Neutrophil (primary cell): ENCODE results near the gene TUSC7.

Experiments used
- H3K27ac ChIP-seq: fragments of 200-600 bp; sonication (generic); 2 replicates; pipeline ENCODE4 v1.5.1; 2016; ENCODE audit warnings: mild to moderate bottlenecking, moderate library complexity
- H3K27me3 ChIP-seq: fragments of 200-600 bp; sonication (generic); 2 replicates; pipeline ENCODE4 v1.6.0; 2016; ENCODE audit warnings: mild to moderate bottlenecking
- H3K36me3 ChIP-seq: fragments of 200-600 bp; sonication (generic); 2 replicates; pipeline ENCODE4 v1.5.1; 2017
- H3K4me1 ChIP-seq, 2 experiments: fragments of 200-600 bp in 1 of 2; sonication (generic) in 1 of 2; 1 replicate in 1 of 2; 2 replicates in 1 of 2; pipeline versions ENCODE4 v1.5.1 to v1.6.1; 2013 to 2016; ENCODE audit warnings: low read depth in 1 of 2, low read length in 1 of 2, mild to moderate bottlenecking in 1 of 2, moderate library complexity in 1 of 2; ENCODE audit not compliant: control insufficient read depth in 1 of 2, insufficient read depth in 1 of 2
- H3K4me3 ChIP-seq, 2 experiments: fragments of 200-600 bp in 1 of 2; sonication (generic) in 1 of 2; 1 replicate in 1 of 2; 2 replicates in 1 of 2; pipeline ENCODE4 v1.5.1; 2013 to 2016; ENCODE audit warnings: low read depth in 1 of 2, low read length in 1 of 2, mild to moderate bottlenecking in 1 of 2, moderate library complexity in 1 of 2
- H3K9me3 ChIP-seq: fragments of 200-600 bp; sonication (generic); 2 replicates; pipeline ENCODE4 v1.5.1; 2016
- TF ChIP-seq, protein P1 (sequence below): fragments of 200-600 bp; sonication (generic); IDR thresholded peaks from 2 replicates; pipeline ENCODE4 v1.5.1; 2016; ENCODE audit warnings: antibody characterized with exemption

Gene TUSC7

DNA sequence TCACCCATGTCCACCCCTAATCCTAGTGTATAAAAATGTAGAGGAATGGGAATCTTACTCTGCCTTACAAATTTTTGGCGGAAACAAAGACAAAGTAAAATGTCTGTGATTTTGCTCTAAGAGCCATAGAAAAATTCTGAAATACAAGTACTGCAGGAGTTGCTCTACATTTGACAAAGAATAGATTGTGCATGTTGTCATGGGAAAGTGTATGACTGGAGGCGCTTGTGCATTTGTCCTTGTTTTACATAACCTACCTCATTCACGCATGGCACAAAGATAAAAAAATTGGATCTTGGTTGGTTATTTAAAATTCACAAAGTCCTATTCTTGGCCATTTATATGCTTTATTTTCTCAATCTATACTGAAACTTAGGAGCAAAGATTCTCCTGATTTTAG is 2.0 kb upstream of the TUSC7 start:
- H3K27me3 ChIP-seq: no peaks in the 10 kb centered on the region
- no peak overlapping the region for H3K27ac ChIP-seq
- H3K36me3 ChIP-seq: no peaks in the 10 kb centered on the region
- TF ChIP-seq, protein P1, sequence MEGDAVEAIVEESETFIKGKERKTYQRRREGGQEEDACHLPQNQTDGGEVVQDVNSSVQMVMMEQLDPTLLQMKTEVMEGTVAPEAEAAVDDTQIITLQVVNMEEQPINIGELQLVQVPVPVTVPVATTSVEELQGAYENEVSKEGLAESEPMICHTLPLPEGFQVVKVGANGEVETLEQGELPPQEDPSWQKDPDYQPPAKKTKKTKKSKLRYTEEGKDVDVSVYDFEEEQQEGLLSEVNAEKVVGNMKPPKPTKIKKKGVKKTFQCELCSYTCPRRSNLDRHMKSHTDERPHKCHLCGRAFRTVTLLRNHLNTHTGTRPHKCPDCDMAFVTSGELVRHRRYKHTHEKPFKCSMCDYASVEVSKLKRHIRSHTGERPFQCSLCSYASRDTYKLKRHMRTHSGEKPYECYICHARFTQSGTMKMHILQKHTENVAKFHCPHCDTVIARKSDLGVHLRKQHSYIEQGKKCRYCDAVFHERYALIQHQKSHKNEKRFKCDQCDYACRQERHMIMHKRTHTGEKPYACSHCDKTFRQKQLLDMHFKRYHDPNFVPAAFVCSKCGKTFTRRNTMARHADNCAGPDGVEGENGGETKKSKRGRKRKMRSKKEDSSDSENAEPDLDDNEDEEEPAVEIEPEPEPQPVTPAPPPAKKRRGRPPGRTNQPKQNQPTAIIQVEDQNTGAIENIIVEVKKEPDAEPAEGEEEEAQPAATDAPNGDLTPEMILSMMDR: no peak
- no peaks in the 10 kb centered on the region for H3K4me1 ChIP-seq
- H3K4me3 ChIP-seq: no peak overlapping the region
- no peaks in the 10 kb centered on the region for H3K9me3 ChIP-seq

DNA sequence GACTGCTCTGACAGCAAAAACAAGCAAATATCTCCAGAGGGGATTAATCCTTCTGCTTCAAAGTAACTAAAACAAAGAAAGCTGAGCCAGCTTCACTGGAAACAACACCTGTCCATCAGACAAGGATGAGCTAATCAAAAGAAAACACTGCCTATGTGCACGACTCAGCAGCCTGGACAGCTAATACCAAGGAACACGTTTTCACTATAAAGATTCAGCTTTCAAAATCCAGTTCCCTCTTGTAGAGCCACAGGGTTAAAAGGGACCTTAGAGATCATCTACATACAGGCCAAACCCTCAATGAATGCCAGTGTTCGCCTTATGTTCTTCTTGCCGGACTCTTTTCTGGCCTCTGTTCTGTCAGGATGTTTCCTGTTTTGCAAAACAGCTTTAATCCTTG is 6.9 kb downstream of the TUSC7 start:
- TF ChIP-seq, protein P1: no peak
- H3K27me3 ChIP-seq: no peaks in the 10 kb centered on the region
- no peaks in the 10 kb centered on the region for H3K36me3 ChIP-seq
- no peaks in the 10 kb centered on the region for H3K4me1 ChIP-seq
- no peak overlapping the region for H3K27ac ChIP-seq
- no peaks in the 10 kb centered on the region for H3K9me3 ChIP-seq
- H3K4me3 ChIP-seq: no peak overlapping the region

DNA sequence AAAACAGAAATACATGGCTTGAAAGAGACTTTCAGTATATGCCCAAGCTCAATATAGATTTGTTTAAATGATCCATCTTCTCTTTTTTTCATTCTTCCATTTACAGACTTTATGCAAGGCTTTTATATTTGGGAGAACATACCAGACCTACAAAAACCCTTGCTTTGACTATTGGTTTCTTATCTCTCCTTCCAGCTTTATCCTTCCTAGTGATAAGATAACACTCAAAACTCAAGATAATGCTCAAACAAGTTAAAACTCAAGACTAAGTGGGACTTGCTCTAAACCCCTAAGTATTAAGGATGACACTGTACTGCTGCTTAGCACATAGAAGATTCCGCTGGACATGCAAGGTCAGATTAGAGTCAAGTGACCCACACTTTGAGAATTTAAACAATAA is 8.0 kb downstream of the TUSC7 start:
- H3K27me3 ChIP-seq: no peaks in the 10 kb centered on the region
- H3K36me3 ChIP-seq: no peaks in the 10 kb centered on the region
- H3K4me1 ChIP-seq: no peaks in the 10 kb centered on the region
- no peak overlapping the region for H3K27ac ChIP-seq
- no peak overlapping the region for H3K4me3 ChIP-seq
- TF ChIP-seq, protein P1: no peak
- no peaks in the 10 kb centered on the region for H3K9me3 ChIP-seq

DNA sequence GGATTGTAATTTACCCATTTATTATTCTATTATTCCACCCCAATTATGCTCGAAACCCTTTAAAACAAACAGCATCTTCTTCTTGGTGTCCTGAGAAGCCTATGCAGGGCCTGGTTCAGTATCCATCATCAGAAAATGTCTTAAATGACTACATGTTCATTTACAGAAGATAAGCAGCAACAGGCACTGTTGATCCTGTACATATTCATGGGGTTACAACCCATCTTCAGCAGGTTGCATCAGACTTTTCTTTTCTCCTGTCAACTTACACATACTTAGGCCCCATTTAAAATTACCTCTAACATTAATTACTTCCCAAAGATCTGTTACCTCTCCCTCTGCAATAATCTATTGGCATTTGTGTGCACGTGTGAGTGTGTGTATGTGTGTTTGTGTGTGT is 18.9 kb downstream of the TUSC7 start:
- H3K27me3 ChIP-seq: no peaks in the 10 kb centered on the region
- no peak overlapping the region for H3K4me3 ChIP-seq
- no peak overlapping the region for H3K27ac ChIP-seq
- no peaks in the 10 kb centered on the region for H3K4me1 ChIP-seq
- no peaks in the 10 kb centered on the region for H3K36me3 ChIP-seq
- no peaks in the 10 kb centered on the region for H3K9me3 ChIP-seq
- TF ChIP-seq, protein P1: no peak

DNA sequence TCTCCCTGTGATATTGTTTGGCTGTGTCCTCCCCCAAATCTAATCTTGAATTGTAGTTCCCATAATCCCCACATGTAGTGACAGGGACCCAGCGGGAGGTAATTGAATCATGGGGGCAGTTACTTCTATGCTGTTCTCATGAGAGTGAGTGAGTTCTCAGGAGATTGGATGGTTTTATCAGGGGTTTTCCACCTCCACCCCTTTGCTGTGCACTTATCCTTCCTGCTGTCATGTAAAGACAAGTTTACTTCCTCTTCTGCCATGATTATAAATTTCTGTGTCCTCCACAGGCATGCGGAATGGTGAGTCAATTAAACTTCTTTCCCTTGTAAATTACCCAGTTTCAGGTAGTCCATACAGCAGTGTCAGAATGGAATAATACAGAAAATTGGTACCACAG is 24.7 kb downstream of the TUSC7 start:
- Histone ChIP-seq H3K4me1 (no peaks in the 10 kb centered on the region), H3K9me3 (no peaks in the 10 kb centered on the region), H3K27ac (no peak overlapping the region), H3K27me3 (no peaks in the 10 kb centered on the region), H3K4me3 (no peak overlapping the region), H3K36me3 (no peaks in the 10 kb centered on the region)
- TF ChIP-seq, protein P1: no peak

DNA sequence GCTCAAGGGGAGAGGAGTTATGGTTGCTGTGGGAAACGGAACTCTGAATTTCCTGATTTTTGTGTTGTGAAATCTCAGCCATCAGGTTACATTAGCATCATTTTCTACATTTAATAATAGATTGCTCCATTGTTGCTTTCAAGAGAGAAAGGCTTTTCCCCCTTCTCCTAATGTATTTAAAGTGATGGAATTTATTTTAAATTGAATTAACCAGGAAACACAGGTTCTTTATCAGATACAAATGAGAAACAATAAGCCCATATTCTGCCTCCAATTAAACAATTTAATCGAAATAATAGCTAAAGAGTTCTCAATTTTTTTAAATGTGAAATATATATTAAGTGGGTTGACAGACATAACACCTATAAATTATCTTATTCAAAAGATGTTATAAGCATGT is 30.1 kb downstream of the TUSC7 start:
- Histone ChIP-seq H3K4me1 (no peaks in the 10 kb centered on the region), H3K4me3 (no peak overlapping the region), H3K36me3 (no peaks in the 10 kb centered on the region), H3K27ac (no peak overlapping the region), H3K27me3 (no peaks in the 10 kb centered on the region), H3K9me3 (no peaks in the 10 kb centered on the region)
- TF ChIP-seq, protein P1: no peak
